GM21529 (cell line): ENCODE measurements around the gene CRY1.
"Not testable (repeated sequence)": the region's sequence is repeated elsewhere in the genome, so short reads cannot be mapped to it uniquely, and the experiment has no call there.

Experiments used
- ATAC-seq: cut with Tn5 transposase; IDR thresholded peaks from one replicate; pipeline ENCODE4 v1.9.1; 2021; ENCODE audit not compliant: unreplicated experiment

CRY1 gene

DNA sequence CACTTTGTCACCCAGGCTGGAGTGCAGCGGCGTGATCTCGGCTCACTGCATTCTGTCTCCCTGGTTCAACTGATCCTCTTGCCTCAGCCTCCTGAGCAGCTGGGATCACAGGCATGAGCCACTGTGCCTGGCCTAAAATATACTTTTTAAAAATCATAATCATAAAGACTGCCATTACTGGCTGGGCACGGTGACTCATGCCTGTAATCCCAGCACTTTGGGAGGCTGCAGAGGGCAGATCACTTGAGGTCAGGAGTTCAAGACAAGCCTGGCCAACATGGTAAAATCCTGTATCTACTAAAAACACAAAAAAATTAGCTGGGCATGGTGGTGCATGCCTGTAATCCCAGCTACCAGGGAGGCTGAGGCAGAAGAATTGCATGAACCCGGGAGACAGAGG lies 20.1 kb downstream of the CRY1 start:
- ATAC-seq, result not testable (repeated sequence)

GRCh38 chr12:107066691-107067090 lies 26.7 kb downstream of the CRY1 start:
- no peak for ATAC-seq

DNA sequence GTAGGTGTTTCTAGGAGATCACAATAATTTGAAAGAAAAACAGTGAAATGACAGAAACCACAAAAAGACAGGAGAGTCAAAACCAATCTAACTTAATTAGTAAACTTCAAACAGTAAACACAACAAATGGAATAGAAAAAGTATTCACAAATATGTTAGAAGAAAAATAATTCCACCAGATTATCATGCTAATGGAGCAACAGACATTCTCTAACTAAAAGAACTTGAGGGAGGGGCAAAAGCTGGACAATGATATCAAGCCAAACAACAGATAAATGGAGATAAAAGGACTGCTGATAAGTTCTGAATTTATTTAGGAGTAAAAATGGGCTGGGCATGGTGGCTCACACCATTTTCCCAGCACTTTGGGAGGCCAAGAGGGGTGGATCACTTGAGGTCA lies 28.7 kb downstream of the CRY1 start:
- ATAC-seq, result no peak

- ATAC-seq, result no peak
These were observed 29.1 kb downstream of the CRY1 start for GRCh38 chr12:107064243-107064642.

GRCh38 chr12:107058190-107058589 lies 35.2 kb downstream of the CRY1 start:
- no peak for ATAC-seq

GRCh38 chr12:107057071-107057834 lies 36.1 kb downstream of the CRY1 start:
- ATAC-seq, result no peak

DNA sequence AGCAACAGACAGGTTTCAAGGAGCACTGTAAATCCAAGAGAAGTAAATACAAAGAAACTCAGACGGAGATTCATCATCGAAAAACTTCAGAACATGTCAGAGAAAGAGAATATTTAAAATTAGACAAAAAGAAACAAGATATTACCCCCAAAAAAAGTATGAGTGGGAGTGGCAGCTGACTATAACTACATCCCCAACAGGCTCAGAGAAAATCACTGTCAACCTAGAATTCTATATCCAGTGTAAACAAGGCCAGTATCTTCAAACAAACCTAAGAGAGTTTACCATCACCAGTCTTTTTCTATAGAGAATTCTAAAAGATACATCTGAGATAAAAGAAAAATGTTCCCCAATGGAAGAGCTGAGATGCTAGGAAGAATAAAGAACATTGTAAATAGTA lies 39.6 kb downstream of the CRY1 start:
- ATAC-seq, result no peak

DNA sequence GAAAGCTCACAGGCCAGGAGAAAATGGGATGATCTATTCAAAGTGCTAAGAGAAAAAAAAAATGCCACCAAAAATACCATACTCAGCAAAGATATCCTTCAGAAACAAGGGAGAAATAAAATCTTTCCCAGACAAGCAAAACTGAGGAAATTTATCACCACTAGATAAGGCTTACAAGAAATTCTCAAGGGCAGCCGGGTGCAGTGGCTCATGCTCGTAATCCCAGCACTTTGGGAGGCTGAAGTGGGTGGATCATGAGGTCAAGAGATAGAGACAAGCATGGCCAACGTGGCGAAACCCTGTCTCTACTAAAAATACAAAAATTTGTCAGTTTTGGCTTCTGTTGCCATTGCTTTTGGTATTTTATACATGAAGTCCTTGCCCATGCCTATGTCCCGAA lies 48.2 kb downstream of the CRY1 start:
- ATAC-seq, result no peak

DNA sequence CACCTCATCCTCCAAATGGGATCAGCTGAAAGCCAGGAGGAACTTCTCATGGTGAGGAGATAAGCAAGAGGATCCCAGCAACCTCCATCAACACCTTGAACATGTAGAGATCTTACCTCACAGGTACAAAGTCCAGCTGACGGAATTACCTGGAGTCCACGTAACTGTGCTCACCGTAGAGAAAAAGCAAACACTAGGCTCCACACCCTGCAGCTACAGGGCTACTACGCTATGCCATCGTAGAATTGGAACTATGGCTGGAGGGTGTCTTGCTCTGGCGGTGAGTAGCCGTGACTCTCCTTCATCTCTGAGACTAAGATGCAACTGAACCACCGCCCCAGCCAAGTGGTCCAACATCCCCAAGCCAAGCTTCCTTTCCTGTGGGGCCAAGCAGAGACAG lies 50.5 kb downstream of the CRY1 start:
- no peak for ATAC-seq

GRCh38 chr12:107035733-107036132 lies 57.6 kb downstream of the CRY1 start:
- ATAC-seq, result no peak

DNA sequence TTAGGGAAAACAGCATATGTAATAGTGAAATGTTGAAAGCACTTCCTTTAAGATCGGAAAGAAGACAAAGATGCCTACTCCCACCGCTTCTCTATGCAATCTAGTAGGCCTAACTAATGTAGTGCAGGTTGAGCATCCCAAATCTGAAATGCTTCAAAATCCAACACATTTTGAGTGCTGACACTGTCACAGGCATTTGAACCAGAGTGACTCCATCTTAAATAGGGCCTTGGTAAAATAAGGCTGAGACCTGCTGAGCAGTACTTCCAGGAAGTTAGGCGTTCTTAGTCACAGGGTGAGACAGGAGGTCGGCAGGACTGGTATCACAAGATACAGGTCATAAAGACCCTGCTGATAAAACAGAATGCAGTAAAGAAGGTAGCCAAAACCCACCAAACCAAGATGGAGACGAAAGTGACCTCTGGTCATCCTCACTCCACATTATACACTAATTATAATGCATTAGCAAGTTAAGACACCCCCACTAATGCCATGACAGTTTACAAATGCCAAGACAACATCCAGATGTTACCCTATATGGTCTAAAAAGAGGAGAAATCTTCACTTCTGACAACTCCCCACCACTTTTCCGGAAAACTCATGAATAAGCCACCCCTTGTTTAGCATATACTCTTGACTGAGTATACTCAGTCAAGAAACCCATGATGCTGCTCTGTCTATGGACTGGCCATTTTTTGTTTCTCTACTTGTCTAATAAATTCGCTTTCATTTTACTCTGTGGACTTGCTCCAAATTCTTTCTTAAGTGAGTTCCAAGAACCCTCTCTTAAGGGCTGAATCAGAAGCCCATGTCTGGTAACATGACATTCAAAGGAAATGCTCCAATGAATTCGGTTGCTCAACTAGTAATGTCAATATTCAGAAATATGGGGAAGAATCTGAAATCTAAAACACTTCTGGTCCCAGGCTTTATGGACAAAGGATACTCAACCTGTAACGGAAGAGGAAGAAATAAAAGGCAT lies 59.3 kb downstream of the CRY1 start:
- ATAC-seq, result no peak

DNA sequence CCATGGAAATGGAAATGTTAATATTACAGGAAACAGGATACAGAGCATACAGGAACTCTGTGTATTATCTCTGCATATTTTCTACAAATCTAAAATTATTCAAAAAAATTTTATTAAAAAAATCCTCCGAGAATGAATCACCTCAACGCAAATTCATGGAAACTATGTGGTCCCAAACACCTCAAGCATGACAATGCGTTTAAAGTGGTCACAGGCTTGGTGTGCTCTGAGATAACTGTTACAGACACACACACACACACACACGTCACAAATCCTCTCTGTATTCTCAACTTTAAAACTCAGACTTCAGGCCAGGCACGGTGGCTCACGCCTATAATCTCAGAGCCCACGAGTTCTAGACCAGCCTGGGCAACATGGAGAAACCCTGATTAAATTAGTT lies 61.1 kb downstream of the CRY1 start:
- no peak for ATAC-seq

DNA sequence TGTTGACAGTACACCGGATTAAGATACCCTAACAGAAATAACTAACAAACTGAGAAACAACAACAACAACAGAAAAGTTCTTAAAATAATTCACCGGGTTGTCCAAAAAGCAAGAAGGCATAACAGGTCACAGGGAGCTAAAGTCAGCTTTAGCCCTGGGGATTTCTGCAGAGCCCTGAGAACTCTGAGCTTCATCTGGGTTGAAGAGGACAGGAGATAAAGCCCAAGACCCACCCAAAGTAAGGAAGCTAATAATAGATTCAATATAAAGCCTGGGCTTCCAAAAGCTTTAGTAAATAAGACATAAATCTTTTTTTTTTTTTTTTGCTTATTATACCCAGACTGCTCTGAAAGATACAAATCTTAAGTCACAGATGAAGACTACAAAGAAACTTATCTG lies 62.3 kb downstream of the CRY1 start:
- no peak for ATAC-seq

GRCh38 chr12:107029081-107029480 lies 64.3 kb downstream of the CRY1 start:
- ATAC-seq, result no peak

- ATAC-seq, result no peak
These were observed 65.7 kb downstream of the CRY1 start for GRCh38 chr12:107027636-107028053.

- ATAC-seq, result no peak
These were observed 66.3 kb downstream of the CRY1 start for GRCh38 chr12:107026806-107027635.

DNA sequence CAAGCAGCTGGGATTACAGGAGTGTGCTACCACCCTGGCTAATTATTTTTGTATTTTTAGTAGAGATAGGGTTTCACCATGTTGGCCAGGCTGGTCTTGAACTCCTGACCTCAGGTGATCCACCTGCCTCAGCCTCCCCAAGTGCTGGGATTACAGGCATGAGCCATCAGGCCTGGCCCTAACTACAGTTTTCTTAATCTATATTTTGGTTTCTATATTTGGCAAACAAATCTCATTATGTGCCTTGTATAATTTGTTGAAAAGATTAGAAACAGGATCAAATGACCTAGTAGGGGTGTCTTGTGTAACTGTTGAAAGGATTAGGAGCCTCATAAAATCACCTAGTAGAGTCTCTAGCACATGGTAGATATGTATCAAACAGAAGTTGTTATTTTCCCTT lies 67.0 kb downstream of the CRY1 start:
- ATAC-seq, result not testable (repeated sequence)

DNA sequence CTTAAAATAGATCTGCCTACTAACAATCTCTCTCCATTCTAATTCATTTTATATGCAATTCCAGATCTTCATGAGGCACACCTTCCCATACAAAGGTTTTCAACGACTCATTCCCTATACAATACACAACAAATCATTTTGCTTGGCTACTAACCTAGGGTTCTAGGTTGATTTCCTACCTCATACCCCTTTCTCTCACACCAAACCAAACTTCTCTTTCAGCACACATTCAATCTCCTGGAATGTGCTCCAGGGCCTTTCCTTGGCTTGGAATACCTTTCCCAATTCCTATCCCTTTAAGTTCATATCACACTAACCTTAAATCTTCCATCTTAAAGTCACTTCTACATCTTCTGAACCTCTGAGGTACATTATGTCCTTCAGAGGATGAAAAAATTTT lies 67.7 kb downstream of the CRY1 start:
- no peak for ATAC-seq

DNA sequence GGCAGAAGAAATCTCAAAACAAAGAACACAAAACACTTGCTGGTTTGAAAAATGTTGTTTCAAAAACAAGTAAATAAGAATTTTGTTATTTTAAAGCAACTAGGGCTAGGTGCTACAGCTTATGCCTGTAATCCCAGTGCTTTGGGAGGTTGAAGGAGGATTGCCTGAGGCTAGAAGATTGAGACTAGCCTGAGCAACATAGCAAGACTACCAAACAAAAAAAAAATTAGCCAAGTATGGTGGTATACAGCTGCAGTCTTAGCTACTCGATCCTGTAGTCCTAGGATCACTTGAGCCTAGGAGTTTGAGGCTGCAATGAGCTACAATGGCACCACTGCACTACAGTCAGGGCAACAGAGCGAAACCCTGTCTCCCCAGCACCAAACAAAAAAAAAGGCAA lies 73.8 kb downstream of the CRY1 start:
- no peak for ATAC-seq

DNA sequence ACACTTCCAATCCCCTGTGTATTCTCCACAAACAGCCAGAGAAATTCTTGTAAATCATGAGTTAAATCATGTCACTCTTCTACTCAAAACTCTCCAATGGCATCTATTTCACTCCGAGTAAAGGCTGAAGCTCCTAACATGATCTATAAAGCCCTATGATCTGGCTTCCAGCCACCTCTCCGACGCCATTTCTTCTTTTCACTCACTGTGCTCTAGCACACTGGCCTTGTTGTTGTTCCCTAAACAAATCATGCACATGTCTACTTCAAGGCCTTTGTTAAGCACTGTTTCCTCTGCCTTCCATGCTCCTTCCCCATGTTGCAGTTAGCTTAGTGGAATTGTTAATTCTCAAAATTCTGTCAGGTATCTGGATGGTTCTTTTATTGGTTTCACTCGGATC lies 76.3 kb downstream of the CRY1 start:
- ATAC-seq, result no peak

GRCh38 chr12:107014055-107014454 lies 79.3 kb downstream of the CRY1 start:
- no peak for ATAC-seq
